GM19239 (cell line): ENCODE results near the gene NT5DC1.
"Not testable (repeated sequence)": the region's sequence is repeated elsewhere in the genome, so short reads cannot be mapped to it uniquely, and the experiment has no call there.

Experiments
- DNase-seq: peaks from one replicate; pipeline ENCODE4 v3.0.0; 2011; ENCODE audit warnings: low spot score; ENCODE audit not compliant: insufficient read length
- FAIRE-seq: peaks from 2 replicates; lab custom pipeline; 2011; peaks lifted over from hg19 to GRCh38; lab: Jason Lieb, UNC

The NT5DC1 gene

DNA sequence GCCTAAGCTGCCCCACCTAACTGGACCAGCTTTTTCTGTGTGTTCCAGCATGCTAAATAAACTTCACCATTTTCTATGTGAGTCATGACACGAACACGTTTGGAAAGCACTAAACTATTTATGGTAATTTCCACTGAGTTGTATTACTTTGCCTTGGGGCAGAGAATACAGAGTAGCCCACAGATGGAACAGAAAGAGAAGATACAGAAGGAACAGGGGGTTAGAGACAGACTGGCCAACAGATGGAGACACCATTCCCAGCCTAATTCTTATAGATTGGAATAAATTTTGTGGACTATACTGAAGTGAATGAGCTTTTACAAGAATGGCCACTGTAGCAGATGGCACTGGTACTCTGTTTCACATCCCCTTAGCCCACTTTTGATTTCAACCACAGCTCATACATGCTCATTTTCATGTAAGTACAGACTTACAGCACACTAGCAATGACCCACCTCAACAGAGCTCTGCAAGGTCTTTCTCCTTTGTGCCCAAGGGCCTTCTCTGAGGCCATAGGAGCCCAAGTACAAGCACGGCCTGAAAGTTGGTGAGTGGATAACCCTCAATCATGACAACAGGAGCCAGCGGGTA, 13.1 kb upstream of the NT5DC1 start:
- DNase-seq, result no peak
- FAIRE-seq, result peak; percentile 99

DNA sequence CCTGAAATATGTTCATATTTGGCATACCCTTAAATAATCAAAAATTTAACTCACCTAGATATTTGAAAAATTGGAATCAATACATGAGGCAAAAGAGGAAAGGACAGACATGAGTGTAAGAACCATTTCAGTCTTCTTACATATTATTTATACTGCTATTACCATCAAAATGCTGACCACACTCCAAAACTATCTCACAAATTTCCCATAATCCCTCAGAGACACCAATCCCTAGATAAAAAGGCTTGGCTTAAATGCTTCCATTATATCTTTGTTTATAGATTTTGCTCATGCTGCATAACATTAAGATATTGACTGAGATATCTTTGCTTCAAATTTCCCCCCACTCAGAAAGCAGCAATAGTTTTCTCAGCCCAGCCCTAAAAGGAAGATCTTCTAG, 11.7 kb upstream of the NT5DC1 start:
- DNase-seq, result no peak
- FAIRE-seq, result no peak

- FAIRE-seq (peak; percentile 71), DNase-seq (no peak)
These were observed 10.4 kb upstream of the NT5DC1 start for GRCh38 chr6:116090251-116090650.

DNA sequence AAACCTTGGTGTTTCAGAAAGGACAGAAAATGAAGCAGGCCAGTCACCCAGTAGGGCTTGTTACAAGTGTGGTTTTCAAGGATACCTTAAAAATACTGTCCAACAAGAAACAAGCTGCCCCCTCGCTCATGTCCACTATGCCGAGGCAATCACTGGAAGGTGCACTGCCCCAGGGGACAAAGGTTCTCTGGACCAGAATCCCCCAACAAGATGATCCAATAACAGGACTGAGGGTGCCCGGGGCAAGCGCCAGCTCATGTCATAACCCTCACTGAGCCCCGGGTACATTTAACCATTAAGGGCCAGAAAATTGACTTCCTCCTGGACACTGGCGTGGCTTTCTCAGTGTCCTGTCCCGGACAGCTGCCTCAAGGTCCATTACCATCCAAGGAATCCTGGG, 6.6 kb upstream of the NT5DC1 start:
- no peak for FAIRE-seq
- no peak for DNase-seq

- DNase-seq, FAIRE-seq: not testable (repeated sequence)
These were observed 4.4 kb upstream of the NT5DC1 start for GRCh38 chr6:116096048-116096759.

- FAIRE-seq (no peak), DNase-seq (no peak)
These were observed 3.5 kb upstream of the NT5DC1 start for GRCh38 chr6:116096979-116097816.

GRCh38 chr6:116099036-116099435, 1.6 kb upstream of the NT5DC1 start:
- FAIRE-seq (peak; percentile 66), DNase-seq (no peak)

- peak; percentile 98 for FAIRE-seq
- DNase-seq, result no peak
These were observed 657 bp downstream of the NT5DC1 start for GRCh38 chr6:116101302-116101718.

DNA sequence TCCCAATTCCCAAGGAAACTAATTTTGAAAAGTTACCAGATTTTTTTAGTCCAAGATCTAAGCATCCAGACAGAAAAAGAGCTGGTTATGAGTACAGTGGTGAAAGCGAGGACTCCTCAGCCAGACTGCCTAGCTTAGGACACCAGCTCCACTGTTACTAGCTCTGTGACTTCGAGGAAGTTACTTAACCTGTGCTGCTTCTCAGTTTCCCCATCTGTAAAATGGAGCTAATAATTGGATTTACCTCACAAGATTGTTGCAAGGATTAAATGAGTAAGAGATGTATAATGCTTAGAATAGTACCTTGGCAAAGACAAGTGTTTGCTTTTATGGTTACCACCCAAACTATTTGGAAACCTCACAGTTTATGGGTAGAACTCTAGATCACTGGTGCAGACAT, 1.1 kb downstream of the NT5DC1 start:
- DNase-seq (no peak), FAIRE-seq (no peak)

DNA sequence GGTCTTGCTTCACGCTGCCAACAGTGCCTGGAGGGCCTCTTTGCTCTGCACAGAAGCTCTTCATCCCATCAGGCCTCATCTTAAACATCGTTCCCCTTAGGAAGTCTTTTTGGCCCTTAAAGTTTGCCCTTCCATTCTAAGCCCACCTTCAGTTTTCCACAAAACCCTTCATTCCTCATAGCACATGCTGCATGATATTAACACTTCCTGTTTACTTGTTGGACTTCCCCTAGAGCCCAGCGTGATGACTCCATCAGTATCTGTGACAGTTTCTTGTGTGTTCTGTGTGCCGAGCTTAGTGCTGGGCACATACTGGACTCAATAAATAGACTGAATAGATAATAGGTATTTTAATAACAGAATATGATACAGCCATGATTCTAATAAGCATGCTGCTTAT, 2.2 kb downstream of the NT5DC1 start:
- no peak for FAIRE-seq
- no peak for DNase-seq

- FAIRE-seq, result no peak
- DNase-seq, result no peak
These were observed 4.0 kb downstream of the NT5DC1 start for GRCh38 chr6:116104636-116105035.

DNA sequence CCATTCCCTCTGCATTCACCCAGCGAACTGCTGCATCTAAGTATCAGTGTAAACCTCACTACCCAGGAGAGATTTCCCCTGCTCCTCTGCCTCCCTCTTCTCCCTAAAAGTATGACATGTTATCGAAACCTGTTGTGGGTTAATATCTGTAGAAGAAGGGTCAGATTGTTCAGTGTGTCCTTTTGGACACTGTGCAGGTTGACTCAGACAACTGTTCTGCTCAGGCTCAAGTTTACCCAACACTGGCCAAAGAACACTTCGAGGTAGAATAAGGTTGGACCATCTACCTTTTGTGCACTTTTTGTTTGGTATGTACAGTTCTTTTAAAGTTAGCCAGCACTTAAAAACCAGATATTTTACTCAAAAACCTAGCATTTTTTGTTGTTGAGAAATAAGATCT, 4.6 kb downstream of the NT5DC1 start:
- FAIRE-seq (no peak), DNase-seq (no peak)

GRCh38 chr6:116106146-116106545, 5.5 kb downstream of the NT5DC1 start:
- DNase-seq (no peak), FAIRE-seq (no peak)

- no peak for FAIRE-seq
- DNase-seq, result no peak
These were observed 8.2 kb downstream of the NT5DC1 start for GRCh38 chr6:116108836-116109235.

DNA sequence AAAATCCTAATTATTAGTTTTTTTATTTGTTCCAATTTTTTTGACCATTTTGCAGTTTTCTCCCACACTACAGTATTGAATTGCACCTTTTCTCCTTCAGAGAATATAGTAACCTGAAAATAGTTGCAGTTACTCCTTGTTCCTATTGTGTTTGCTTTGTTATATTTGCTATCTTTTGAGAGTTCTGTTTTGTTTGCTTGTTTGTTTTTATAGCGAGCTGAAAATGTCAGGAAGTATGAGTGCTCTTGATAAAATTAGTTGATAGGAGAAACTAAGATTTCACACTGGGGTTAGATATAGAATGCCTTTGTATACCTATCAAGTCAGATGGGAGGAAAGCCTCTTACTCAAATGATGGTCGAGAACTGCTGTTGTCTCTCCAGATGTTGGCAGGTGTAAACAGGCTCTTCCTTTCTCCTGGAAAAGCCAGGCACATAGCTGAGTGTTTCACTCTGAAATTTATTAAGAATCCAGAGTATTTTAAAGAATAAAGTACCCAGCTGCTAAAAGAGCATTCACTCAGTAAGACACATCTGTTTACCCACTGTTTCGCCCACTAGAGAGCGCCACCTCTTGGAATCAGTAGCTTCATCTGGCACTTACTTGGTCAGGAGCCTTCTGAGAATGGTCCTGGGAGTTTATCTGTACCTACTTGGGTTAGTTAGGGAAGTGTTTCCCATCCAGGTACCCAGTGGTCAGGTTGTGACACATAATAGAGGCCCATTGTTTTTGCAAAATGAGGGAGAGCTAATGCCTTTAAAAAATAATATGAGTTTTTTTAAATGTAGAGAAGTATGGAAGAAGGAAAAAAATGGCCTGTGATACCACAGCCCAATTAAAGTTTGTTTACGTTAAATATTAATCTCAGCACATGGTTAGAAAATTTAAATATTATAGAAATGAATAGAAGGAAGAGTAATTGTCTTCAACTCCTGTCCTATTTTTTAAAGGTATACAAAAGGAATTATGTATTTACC, 11.2 kb downstream of the NT5DC1 start:
- DNase-seq (no peak), FAIRE-seq (peak; percentile 59)

DNA sequence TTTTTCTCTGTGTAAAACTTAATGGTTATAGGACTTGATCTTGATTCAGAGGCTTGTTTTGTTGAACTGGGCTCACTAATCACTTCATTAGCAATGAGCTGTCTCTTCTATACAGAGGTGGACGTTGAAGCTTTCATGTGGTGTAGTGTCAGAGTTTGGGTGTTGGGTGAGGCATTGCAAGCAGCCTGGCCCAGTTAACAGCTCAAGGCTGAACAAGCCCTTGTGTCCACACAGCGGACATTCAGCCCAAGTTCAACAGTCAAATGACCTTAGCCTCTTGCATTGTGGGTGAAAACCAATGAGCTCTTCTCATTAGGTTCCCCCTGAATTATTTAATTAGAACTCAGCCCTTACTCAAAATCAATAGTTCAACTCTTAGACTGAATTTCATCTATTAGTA, 12.7 kb downstream of the NT5DC1 start:
- DNase-seq, result no peak
- FAIRE-seq, result no peak

- no peak for DNase-seq
- no peak for FAIRE-seq
These were observed 15.1 kb downstream of the NT5DC1 start for GRCh38 chr6:116115781-116116180.

DNA sequence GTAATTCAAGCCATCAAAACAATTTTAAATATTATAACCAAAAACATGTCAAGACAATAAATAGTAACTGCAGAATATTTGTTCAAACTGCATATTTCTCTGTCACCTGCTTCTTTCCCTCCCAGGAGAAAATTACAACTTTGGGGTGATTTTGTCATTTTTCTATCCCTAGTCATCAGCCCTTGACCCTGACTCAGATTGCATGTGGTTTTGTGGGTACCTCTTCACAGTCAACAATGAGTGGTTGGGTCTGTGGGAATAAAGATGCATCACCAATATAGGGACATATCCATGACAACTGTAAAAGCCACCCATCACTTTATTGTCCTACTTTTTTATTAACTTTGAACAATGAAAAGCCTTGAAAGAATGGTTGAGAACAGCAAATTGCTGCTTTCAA, 18.0 kb downstream of the NT5DC1 start:
- no peak for FAIRE-seq

DNA sequence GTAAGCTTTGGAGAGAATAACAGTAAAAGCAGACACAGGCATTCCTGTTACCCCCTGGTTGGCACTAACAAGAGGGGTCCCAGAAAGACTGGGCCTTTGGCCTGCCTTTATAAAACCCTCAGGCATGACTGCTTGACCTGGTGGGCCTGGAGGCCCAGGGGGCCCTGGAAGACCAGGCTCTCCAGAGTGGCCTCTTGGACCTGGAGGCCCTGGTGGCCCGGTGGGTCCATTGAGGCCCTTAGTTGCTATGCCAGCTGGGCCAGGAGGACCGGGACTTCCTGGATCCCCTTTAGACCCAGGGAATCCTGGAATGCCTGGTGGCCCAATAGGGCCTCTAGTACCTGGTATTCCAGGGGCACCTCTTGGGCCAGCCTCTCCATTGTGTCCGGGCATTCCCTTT, 19.8 kb downstream of the NT5DC1 start:
- FAIRE-seq, result no peak
- DNase-seq, result no peak

More for the DNA sequence above, 18.0 kb downstream of the NT5DC1 start:
- DNase-seq, result no peak

DNA sequence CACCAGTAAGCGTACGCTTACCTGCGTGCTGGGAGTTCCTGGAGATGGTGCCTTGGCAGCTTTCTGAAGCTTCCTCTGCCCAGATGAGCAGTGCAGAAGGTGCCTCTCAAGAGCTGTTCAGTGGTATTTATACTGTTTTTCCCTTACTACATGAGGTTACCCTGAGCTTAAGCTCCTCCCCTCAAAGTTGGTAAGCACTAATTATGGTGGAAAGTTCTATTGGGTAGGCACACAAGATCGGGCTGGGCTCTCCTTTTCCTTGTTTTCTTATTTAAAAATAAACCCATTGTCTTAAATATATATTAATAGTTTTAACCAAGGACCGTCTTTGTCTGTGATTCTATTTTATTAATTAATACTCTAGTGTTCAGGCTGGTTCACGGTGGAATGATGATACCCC, 25.4 kb downstream of the NT5DC1 start, which contains the start of gene COL10A1:
TSS of gene COL10A1 (minus strand) at position 101 of the 400 bp plus-strand sequence. CDS start 640 bp downstream, outside the sequence.
- FAIRE-seq (no peak), DNase-seq (no peak)
